ENCODE measurements around the gene TINCR.

TINCR gene

GRCh38 chr19:5580161-5580571 lies 12.4 kb upstream of the TINCR start:
- no peak for ATAC-seq
- no peak for TF ChIP-seq ARNTL (CRISPR knock-in tag; IDR thresholded peaks at IDR 0.05; ENCODE audit: borderline replicate concordance, low read depth)
- no peak for TF ChIP-seq RARB (CRISPR knock-in tag; IDR thresholded peaks at IDR 0.05)
- TF ChIP-seq OSR1 (CRISPR knock-in tag; IDR thresholded peaks at IDR 0.05), result no peak
- TF ChIP-seq PPARA (CRISPR knock-in tag; IDR thresholded peaks at IDR 0.05; ENCODE audit: borderline replicate concordance), result no peak
- TF ChIP-seq ZC3H10 (CRISPR knock-in tag; IDR thresholded peaks at IDR 0.05), result no peak
- TF ChIP-seq PATZ1 (CRISPR knock-in tag; IDR thresholded peaks at IDR 0.05; ENCODE audit: borderline replicate concordance), result no peak
- no peak for TF ChIP-seq ZNF8 (CRISPR knock-in tag; IDR thresholded peaks at IDR 0.05)
- TF ChIP-seq, protein P1, sequence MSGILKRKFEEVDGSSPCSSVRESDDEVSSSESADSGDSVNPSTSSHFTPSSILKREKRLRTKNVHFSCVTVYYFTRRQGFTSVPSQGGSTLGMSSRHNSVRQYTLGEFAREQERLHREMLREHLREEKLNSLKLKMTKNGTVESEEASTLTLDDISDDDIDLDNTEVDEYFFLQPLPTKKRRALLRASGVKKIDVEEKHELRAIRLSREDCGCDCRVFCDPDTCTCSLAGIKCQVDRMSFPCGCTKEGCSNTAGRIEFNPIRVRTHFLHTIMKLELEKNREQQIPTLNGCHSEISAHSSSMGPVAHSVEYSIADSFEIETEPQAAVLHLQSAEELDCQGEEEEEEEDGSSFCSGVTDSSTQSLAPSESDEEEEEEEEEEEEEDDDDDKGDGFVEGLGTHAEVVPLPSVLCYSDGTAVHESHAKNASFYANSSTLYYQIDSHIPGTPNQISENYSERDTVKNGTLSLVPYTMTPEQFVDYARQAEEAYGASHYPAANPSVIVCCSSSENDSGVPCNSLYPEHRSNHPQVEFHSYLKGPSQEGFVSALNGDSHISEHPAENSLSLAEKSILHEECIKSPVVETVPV (CRISPR knock-in tag; IDR thresholded peaks at IDR 0.05), result no peak
- no peak for TF ChIP-seq SNAI2 (CRISPR knock-in tag; IDR thresholded peaks at IDR 0.05)
- TF ChIP-seq CSDC2 (CRISPR knock-in tag; IDR thresholded peaks at IDR 0.05), result no peak
- TF ChIP-seq, protein P2, sequence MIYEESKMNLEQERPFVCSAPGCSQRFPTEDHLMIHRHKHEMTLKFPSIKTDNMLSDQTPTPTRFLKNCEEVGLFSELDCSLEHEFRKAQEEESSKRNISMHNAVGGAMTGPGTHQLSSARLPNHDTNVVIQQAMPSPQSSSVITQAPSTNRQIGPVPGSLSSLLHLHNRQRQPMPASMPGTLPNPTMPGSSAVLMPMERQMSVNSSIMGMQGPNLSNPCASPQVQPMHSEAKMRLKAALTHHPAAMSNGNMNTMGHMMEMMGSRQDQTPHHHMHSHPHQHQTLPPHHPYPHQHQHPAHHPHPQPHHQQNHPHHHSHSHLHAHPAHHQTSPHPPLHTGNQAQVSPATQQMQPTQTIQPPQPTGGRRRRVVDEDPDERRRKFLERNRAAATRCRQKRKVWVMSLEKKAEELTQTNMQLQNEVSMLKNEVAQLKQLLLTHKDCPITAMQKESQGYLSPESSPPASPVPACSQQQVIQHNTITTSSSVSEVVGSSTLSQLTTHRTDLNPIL (CRISPR knock-in tag; IDR thresholded peaks at IDR 0.05; ENCODE audit: low read depth), result no peak
- TF ChIP-seq, protein P3, sequence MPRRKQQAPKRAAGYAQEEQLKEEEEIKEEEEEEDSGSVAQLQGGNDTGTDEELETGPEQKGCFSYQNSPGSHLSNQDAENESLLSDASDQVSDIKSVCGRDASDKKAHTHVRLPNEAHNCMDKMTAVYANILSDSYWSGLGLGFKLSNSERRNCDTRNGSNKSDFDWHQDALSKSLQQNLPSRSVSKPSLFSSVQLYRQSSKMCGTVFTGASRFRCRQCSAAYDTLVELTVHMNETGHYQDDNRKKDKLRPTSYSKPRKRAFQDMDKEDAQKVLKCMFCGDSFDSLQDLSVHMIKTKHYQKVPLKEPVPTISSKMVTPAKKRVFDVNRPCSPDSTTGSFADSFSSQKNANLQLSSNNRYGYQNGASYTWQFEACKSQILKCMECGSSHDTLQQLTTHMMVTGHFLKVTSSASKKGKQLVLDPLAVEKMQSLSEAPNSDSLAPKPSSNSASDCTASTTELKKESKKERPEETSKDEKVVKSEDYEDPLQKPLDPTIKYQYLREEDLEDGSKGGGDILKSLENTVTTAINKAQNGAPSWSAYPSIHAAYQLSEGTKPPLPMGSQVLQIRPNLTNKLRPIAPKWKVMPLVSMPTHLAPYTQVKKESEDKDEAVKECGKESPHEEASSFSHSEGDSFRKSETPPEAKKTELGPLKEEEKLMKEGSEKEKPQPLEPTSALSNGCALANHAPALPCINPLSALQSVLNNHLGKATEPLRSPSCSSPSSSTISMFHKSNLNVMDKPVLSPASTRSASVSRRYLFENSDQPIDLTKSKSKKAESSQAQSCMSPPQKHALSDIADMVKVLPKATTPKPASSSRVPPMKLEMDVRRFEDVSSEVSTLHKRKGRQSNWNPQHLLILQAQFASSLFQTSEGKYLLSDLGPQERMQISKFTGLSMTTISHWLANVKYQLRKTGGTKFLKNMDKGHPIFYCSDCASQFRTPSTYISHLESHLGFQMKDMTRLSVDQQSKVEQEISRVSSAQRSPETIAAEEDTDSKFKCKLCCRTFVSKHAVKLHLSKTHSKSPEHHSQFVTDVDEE (CRISPR knock-in tag; IDR thresholded peaks at IDR 0.05), result no peak
- no peak for TF ChIP-seq ZNF565 (CRISPR knock-in tag; conservative IDR thresholded peaks at IDR 0.05; ENCODE audit: low read depth)
- TF ChIP-seq GLIS3 (CRISPR knock-in tag; IDR thresholded peaks at IDR 0.05), result no peak
- TF ChIP-seq, protein P4, sequence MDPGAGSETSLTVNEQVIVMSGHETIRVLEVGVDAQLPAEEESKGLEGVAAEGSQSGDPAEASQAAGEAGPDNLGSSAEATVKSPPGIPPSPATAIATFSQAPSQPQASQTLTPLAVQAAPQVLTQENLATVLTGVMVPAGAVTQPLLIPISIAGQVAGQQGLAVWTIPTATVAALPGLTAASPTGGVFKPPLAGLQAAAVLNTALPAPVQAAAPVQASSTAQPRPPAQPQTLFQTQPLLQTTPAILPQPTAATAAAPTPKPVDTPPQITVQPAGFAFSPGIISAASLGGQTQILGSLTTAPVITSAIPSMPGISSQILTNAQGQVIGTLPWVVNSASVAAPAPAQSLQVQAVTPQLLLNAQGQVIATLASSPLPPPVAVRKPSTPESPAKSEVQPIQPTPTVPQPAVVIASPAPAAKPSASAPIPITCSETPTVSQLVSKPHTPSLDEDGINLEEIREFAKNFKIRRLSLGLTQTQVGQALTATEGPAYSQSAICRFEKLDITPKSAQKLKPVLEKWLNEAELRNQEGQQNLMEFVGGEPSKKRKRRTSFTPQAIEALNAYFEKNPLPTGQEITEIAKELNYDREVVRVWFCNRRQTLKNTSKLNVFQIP (CRISPR knock-in tag; IDR thresholded peaks at IDR 0.05; ENCODE audit: borderline replicate concordance, low read depth), result no peak
- TF ChIP-seq TCF4 (CRISPR knock-in tag; IDR thresholded peaks at IDR 0.05; ENCODE audit: borderline replicate concordance), result no peak

- ATAC-seq, result no peak
- TF ChIP-seq, protein P2 (CRISPR knock-in tag; IDR thresholded peaks at IDR 0.05; ENCODE audit: low read depth), result no peak
- no peak for TF ChIP-seq ZFP3 (CRISPR knock-in tag; IDR thresholded peaks at IDR 0.05)
- no peak for TF ChIP-seq PATZ1 (CRISPR knock-in tag; IDR thresholded peaks at IDR 0.05; ENCODE audit: borderline replicate concordance)
- TF ChIP-seq, protein P1 (CRISPR knock-in tag; IDR thresholded peaks at IDR 0.05), result no peak
- no peak for TF ChIP-seq BACH2 (CRISPR knock-in tag; IDR thresholded peaks at IDR 0.05; ENCODE audit: borderline replicate concordance)
- no peak for TF ChIP-seq ESRRG (CRISPR knock-in tag; IDR thresholded peaks at IDR 0.05)
- no peak for TF ChIP-seq SNAI2 (CRISPR knock-in tag; IDR thresholded peaks at IDR 0.05)
- TF ChIP-seq CSDC2 (CRISPR knock-in tag; IDR thresholded peaks at IDR 0.05), result no peak
- no peak for TF ChIP-seq OSR1 (CRISPR knock-in tag; IDR thresholded peaks at IDR 0.05)
- TF ChIP-seq TCF4 (CRISPR knock-in tag; IDR thresholded peaks at IDR 0.05; ENCODE audit: borderline replicate concordance), result no peak
- TF ChIP-seq RARB (CRISPR knock-in tag; IDR thresholded peaks at IDR 0.05), result no peak
- TF ChIP-seq ZFP30 (CRISPR knock-in tag; IDR thresholded peaks at IDR 0.05), result no peak
- TF ChIP-seq GLIS3 (CRISPR knock-in tag; IDR thresholded peaks at IDR 0.05), result no peak
- no peak for TF ChIP-seq ARNTL (CRISPR knock-in tag; IDR thresholded peaks at IDR 0.05; ENCODE audit: borderline replicate concordance, low read depth)
- TF ChIP-seq, protein P4 (CRISPR knock-in tag; IDR thresholded peaks at IDR 0.05; ENCODE audit: borderline replicate concordance, low read depth), result no peak
- no peak for TF ChIP-seq PPARA (CRISPR knock-in tag; IDR thresholded peaks at IDR 0.05; ENCODE audit: borderline replicate concordance)
- TF ChIP-seq ZNF565 (CRISPR knock-in tag; conservative IDR thresholded peaks at IDR 0.05; ENCODE audit: low read depth), result no peak
Observed at GRCh38 chr19:5579697-5580096, 11.9 kb upstream of the TINCR start.
